Superior temporal gyrus (tissue), 1 donor: ENCODE data around the gene SNAPIN.

Experiments used
- DNase-seq: peaks from one replicate; pipeline ENCODE4 v3.0.0-alpha.2; 2016; ENCODE audit errors: extremely low spot score

The SNAPIN gene

GRCh38 chr1:153678519-153679336, 20.2 kb downstream of the SNAPIN start, which contains the start of gene NPR1:
NPR1 (plus strand) TSS chr1:153678688; CDS start chr1:153679109, 421 bp downstream.
- DNase-seq: no peak

GRCh38 chr1:153679337-153680119, 21.0 kb downstream of the SNAPIN start:
- no peak for DNase-seq

- no peak for DNase-seq
Observed at GRCh38 chr1:153680120-153680403, 21.6 kb downstream of the SNAPIN start.

- no peak for DNase-seq
Observed at GRCh38 chr1:153682730-153683129, 24.2 kb downstream of the SNAPIN start.

GRCh38 chr1:153683854-153684253, 25.4 kb downstream of the SNAPIN start:
- no peak for DNase-seq

DNA sequence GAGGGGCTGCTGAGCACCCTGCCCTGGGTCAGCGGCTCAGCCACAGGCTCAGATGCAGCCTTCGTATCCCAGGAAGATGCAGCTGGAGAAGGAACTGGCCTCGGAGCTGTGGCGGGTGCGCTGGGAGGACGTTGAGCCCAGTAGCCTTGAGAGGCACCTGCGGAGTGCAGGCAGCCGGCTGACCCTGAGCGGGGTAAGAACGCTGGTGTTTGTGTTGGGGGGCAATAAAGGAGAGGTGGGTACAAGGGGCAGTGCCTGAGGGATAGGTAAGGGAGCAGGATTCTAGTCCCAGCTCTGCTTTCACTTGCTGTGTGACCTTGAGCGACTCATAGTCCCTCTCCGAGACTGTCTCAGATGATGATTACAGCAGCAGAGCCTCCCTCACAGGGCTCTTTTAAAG, 26.4 kb downstream of the SNAPIN start:
- DNase-seq: no peak

DNA sequence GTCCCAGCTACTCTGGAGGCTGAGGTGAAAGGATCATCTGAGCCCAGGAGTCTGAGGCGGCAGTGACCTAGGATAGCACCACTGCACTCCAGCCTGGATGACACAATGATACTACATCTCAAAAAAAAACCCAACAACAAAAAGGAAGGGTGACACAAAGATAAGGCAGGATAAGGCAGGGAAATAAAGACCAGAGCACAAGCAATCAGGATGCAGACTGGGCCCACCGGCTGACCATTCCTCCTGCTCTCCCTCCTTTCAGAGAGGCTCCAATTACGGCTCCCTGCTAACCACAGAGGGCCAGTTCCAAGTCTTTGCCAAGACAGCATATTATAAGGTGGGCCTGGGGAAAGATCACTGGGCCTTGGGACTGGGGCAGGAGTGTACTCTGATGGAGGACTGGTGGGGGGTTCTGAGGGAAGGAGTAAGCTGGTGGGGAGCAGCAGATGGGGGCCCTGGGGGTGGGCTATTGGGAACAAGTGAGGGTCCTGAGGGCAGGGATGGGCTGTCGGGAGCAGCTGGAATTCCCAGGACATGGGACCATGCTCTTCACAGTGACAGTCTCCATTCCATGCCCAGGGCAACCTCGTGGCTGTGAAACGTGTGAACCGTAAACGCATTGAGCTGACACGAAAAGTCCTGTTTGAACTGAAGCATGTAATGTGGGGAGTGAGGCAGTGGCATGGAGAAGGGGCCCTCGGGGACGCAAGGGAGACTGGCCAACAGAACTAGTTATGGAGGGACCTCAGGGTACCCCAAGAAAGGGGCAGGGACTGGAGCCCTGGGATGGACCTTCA, 27.2 kb downstream of the SNAPIN start:
- DNase-seq: no peak

- DNase-seq: no peak
Observed at GRCh38 chr1:153687346-153688125, 29.0 kb downstream of the SNAPIN start.

- no peak for DNase-seq
Observed at GRCh38 chr1:153688276-153688675, 29.8 kb downstream of the SNAPIN start.

DNA sequence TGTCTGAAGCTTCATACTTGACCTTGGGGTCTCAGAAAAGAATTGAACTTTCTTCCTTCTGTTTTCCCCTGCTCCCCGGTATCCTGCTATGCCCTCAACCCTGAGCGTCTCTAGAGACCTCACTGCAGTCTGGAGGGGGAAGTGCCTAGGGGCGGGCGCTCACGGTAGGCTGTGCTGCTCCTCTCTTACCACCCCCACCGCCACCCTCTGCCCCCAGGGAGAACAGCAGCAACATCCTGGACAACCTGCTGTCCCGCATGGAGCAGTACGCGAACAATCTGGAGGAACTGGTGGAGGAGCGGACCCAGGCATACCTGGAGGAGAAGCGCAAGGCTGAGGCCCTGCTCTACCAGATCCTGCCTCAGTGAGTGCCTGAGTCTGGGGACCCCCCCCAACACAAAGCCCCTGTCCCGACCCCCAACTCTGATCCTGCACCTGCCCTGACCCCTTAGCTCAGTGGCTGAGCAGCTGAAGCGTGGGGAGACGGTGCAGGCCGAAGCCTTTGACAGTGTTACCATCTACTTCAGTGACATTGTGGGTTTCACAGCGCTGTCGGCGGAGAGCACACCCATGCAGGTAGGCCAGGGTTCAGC, 30.3 kb downstream of the SNAPIN start:
- no peak for DNase-seq

DNA sequence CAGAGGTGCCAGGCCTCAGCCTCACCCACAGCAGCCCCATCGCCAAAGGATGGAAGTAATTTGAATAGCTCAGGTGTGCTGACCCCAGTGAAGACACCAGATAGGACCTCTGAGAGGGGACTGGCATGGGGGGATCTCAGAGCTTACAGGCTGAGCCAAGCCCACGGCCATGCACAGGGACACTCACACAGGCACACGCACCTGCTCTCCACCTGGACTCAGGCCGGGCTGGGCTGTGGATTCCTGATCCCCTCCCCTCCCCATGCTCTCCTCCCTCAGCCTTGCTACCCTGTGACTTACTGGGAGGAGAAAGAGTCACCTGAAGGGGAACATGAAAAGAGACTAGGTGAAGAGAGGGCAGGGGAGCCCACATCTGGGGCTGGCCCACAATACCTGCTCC, 35.0 kb downstream of the SNAPIN start:
- DNase-seq: no peak

- DNase-seq: no peak
Observed at GRCh38 chr1:153696741-153697140, 38.2 kb downstream of the SNAPIN start.

GRCh38 chr1:153697191-153698019, 38.9 kb downstream of the SNAPIN start:
- no peak for DNase-seq

DNA sequence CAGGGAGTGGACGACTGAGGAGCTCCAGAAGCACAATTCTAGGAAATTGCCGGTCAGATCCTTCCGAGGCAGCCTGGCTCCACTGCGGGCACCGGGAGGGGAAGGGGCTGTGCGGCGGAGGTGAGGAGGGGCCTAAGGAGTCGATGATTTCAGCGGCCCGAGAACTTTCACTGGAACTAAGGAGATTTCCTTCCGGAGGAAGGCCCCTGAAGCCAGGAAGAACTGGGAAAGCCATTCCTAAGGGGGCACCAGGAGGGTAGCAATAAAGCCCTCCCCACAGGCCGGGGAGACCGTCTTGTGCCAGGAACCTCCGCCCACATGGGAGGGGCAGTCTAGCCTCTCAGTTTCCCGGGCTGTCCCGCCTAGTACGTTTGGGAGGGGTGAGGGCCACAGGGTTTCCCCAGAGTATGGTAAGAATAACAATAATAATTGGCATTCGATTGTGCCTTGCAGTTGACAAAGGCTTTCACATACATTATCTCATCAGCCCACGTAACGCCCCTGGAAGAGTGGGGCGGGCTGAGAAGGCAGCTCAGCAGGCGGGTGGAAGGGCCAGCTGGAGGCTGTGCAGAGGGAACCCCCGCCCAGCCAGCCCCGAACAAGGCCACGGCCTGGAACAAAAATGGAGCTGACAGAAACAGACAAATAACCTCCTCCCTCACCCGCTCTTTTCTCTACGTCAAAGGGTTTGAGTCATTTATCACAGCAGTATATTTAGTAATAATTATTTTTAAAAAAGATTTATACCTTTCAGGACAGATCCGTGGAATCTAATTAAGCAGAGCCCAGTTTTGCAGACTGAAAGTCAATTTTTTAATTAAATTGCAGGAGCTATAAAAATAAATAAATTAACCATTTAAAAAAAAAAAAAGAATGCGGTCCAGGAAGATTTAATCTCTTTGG, 39.8 kb downstream of the SNAPIN start:
- no peak for DNase-seq

- DNase-seq: no peak
Observed at GRCh38 chr1:153698923-153699714, 40.6 kb downstream of the SNAPIN start.

- no peak for DNase-seq
Observed at GRCh38 chr1:153699768-153700167, 41.3 kb downstream of the SNAPIN start.

GRCh38 chr1:153705484-153705883, 47.0 kb downstream of the SNAPIN start:
- DNase-seq: no peak

- DNase-seq: no peak
Observed at GRCh38 chr1:153711026-153711425, 52.5 kb downstream of the SNAPIN start.
